HG03460 (cell line): ENCODE data around the gene TDRD6.
"Not testable (repeated sequence)": the region's sequence is repeated elsewhere in the genome, so short reads cannot be mapped to it uniquely, and the experiment has no call there.

Experiments used
- ATAC-seq: cut with Tn5 transposase; IDR thresholded peaks from one replicate; pipeline ENCODE4 v1.9.1; 2021; ENCODE audit not compliant: unreplicated experiment

TDRD6 gene

GRCh38 chr6:46687619-46688097 is at the start of gene TDRD6:
Gene TDRD6 (plus strand): TSS chr6:46687885. CDS start chr6:46688129, 244 bp downstream.
- no peak for ATAC-seq

GRCh38 chr6:46637933-46638332 is 49.8 kb upstream of the TDRD6 start:
- ATAC-seq: no peak

DNA sequence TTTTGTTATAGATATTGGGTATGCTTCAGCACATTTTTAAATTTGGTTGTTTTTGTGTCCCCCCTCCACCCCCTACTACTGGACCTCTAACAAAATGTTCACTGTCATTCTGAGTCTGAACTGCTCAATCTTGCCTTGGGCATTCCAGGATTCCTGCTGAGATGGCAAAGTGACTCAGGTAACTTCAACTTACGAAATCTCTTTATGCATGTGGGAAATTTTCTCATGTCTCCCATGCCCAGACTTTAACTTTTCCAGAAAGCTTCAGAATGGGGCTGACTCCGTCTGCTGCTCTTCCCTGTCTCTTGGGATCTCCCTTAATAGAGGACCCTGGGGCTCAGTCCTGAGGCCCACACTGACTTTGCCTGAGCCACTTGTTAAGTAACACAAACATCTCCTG is 49.0 kb upstream of the TDRD6 start:
- ATAC-seq: no peak

DNA sequence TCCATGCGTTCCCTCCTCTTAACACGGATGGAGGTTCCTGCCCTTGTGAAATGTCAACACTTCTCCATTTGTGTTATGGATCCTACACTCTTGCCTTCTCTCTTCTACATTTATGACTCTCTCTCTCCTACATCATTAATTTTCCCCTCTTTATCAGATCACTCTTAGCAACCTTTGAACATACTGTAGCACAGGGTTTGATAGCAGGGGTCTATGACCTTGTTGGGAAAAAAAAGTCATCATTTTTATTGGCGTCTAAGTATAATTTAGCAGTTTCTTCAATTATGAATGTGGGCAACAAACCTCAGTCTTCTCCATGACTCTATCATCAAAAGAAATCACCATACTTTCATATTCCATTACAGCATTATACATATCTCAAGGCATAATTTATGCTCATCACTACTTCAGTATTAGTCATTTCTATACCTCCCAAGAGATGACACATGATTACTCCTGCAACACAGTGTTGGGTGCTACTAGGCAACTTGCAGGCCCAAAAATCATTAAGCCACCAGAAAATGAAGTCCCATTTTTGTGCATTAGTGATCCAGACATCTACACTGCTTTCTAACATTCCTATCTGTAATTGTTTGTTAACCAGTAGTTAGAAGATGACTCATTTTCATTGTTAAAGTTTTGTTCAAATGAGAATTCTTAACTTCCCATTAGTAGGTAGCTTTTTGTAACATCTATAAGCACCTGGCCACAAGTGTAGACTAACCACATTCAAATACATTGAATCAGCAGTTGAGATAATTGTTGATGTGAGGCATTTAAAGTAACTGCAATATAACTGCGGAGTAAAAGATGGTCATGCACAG is 44.5 kb upstream of the TDRD6 start:
- ATAC-seq: no peak

DNA sequence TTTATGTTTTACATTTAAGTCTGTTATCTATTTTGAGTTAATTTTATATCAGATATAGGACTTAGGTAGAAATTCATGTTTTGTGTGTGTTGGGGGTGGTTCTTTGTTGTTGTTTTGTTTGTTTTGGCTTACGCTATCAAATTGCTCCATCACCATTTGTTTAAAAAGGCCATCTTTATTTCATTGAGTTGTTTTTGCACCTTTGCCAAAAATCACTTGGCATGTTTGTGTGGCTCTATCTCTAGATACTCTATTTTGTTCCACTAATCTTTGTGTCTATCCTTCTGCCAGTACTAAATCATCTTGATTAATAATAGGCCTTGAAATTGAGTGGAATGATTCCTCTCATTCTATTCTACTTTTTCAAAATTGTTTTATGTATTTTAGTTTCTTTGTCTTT is 42.4 kb upstream of the TDRD6 start:
- no peak for ATAC-seq

DNA sequence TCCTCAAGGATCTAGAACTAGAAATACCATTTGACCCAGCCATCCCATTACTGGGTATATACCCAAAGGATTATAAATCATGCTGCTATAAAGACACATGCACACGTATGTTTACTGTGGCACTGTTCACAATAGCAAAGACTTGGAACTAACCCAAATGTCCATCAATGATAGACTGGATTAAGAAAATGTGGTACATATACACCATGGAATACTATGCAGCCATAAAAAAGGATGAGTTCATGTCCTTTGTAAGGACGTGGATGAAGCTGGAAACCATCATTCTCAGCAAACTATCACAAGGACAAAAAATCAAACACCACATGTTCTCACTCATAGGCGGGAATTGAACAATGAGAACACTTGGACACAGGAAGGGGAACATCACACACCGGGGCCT is 39.6 kb upstream of the TDRD6 start:
- ATAC-seq: not testable (repeated sequence)

- ATAC-seq: no peak
Observed at GRCh38 chr6:46648869-46649492, 38.7 kb upstream of the TDRD6 start.

GRCh38 chr6:46651006-46651405 is 36.7 kb upstream of the TDRD6 start:
- no peak for ATAC-seq

GRCh38 chr6:46651816-46652215 is 35.9 kb upstream of the TDRD6 start:
- ATAC-seq: no peak

- no peak for ATAC-seq
Observed at GRCh38 chr6:46652232-46652602, 35.5 kb upstream of the TDRD6 start.

- peak; percentile 100 for ATAC-seq
Observed at GRCh38 chr6:46652603-46653438, 34.9 kb upstream of the TDRD6 start, which contains the start of the genes CYP39A1 and SLC25A27. Gene CYP39A1 (minus strand): TSS chr6:46652818. CDS start chr6:46652582, 236 bp downstream. Gene SLC25A27 (plus strand): TSS chr6:46652975. CDS start chr6:46653193, 218 bp downstream.

GRCh38 chr6:46653439-46654195 is 34.1 kb upstream of the TDRD6 start:
- no peak for ATAC-seq

GRCh38 chr6:46655803-46656202 is 31.9 kb upstream of the TDRD6 start:
- no peak for ATAC-seq

- ATAC-seq: no peak
Observed at GRCh38 chr6:46657642-46658041, 30.0 kb upstream of the TDRD6 start.

GRCh38 chr6:46661483-46661882 is 26.2 kb upstream of the TDRD6 start:
- no peak for ATAC-seq

DNA sequence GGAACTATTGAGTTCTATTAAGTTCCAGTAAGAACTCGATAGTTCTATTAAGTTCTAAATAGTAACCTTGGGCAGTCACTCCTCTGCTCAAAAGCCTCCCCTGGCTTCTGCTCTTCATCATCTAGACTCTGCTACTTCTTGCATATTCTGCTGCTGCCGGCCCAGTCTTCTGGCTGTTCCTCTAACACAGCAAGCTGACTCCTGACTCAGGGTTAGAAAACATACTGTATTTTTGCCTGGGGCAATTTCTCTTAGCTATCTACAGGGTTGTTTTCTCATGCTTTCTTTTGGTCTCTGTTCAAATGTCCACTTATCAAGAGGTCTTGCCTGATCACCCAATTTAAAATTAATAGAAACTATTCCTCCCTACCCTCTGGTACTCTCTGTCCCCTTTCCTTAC is 20.3 kb upstream of the TDRD6 start:
- ATAC-seq: no peak

DNA sequence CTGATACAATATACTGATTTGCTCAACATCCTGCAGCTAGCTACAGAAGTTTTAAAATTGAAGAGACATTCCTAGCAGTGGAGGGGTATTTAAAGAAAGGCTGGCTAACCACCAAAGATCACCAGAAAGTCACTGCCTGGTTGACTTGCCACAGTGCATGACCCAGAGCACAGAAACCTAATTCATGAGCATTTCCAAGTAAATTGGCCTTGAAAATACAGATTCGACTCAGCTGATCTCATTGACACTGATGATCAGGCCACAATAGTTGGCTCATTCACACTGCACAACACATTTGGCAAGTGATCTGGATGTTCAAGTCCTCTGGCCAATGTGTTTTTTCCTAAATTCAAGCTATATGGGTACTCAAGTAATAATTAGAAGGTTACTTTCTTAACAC is 13.3 kb upstream of the TDRD6 start:
- ATAC-seq: no peak

- ATAC-seq: no peak
Observed at GRCh38 chr6:46676604-46677313, 10.9 kb upstream of the TDRD6 start.

- no peak for ATAC-seq
Observed at GRCh38 chr6:46677314-46677654, 10.4 kb upstream of the TDRD6 start.

DNA sequence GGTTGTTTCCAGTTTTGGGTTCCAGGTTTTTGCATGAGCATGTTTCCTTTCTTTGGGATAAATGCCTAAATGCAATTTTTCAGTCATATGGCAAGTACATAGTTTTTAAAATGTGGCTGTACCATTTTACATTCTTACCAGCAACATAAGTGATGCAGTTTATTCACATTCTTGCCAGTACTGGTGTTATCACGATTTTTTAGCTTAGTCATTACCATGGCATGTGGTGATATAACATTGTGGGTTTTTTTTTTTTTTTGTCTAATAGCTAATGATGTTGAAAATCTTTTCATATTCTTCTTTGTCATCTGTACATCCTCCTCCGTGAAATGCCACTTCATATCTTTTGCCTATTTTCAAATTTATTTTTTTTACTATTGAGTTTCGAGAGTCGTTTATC is 2.9 kb upstream of the TDRD6 start:
- ATAC-seq: no peak
